SW480 (cell line): ENCODE results near the gene HCRTR1.
"Not testable (repeated sequence)": the region's sequence is repeated elsewhere in the genome, so short reads cannot be mapped to it uniquely, and the experiment has no call there.

Experiments used
- DNase-seq: peaks from one replicate; pipeline ENCODE4 v3.0.0-alpha.2; 2016; ENCODE audit warnings: low spot score

HCRTR1 gene

GRCh38 chr1:31581821-31582810, 35.4 kb upstream of the HCRTR1 start:
- DNase-seq: no peak

GRCh38 chr1:31583082-31583994, 34.2 kb upstream of the HCRTR1 start:
- no peak for DNase-seq

- DNase-seq: no peak
Measured at GRCh38 chr1:31583995-31584868, 33.3 kb upstream of the HCRTR1 start.

- no peak for DNase-seq
Measured at GRCh38 chr1:31584869-31585735, 32.4 kb upstream of the HCRTR1 start.

- peak; percentile 32 for DNase-seq
Measured at GRCh38 chr1:31585736-31586365, 31.6 kb upstream of the HCRTR1 start.

GRCh38 chr1:31586376-31587327, 30.8 kb upstream of the HCRTR1 start:
- DNase-seq: no peak

GRCh38 chr1:31587328-31587699, 30.2 kb upstream of the HCRTR1 start:
- not testable (repeated sequence) for DNase-seq

GRCh38 chr1:31587720-31588423, 29.6 kb upstream of the HCRTR1 start:
- DNase-seq: peak; percentile 85

- DNase-seq: peak; percentile 73
Measured at GRCh38 chr1:31588751-31589515, 28.6 kb upstream of the HCRTR1 start.

- DNase-seq: peak; percentile 47
Measured at GRCh38 chr1:31591425-31592093, 25.9 kb upstream of the HCRTR1 start.

- DNase-seq: peak; percentile 42
Measured at GRCh38 chr1:31592132-31592531, 25.4 kb upstream of the HCRTR1 start.

GRCh38 chr1:31593136-31593665, 24.3 kb upstream of the HCRTR1 start:
- no peak for DNase-seq

GRCh38 chr1:31593770-31594632, 23.5 kb upstream of the HCRTR1 start:
- DNase-seq: peak; percentile 75

- DNase-seq: no peak
Measured at GRCh38 chr1:31595836-31596736, 21.4 kb upstream of the HCRTR1 start.

GRCh38 chr1:31596737-31597097, 20.8 kb upstream of the HCRTR1 start:
- no peak for DNase-seq
